Upper lobe of right lung (tissue), 1 donor: ENCODE results near the gene PKP3. TPM values are rescaled to one million over a fixed set of nuclear protein-coding genes. Genes with fewer than 3 reads are reported as not detected.
"Not testable (repeated sequence)": the region's sequence is repeated elsewhere in the genome, so short reads cannot be mapped to it uniquely, and the experiment has no call there.

Source experiments
- ATAC-seq: fragments of 200-7000 bp; cut with Tn5 transposase; one replicate; pipeline ENCODE4 v1.9.1; 2020; ENCODE audit warnings: mild to moderate bottlenecking, moderate library complexity
- DNase-seq: peaks from one replicate; pipeline ENCODE4 v3.0.0-alpha.2; 2020
- H3K27ac ChIP-seq: fragments of 200-600 bp; one replicate; pipeline ENCODE4 v1.8.0; 2022
- H3K27me3 ChIP-seq: fragments of 200-600 bp; one replicate; pipeline ENCODE4 v1.8.0; 2022; ENCODE audit warnings: mild to moderate bottlenecking
- H3K36me3 ChIP-seq: fragments of 200-600 bp; one replicate; pipeline ENCODE4 v1.8.0; 2022
- H3K4me1 ChIP-seq: fragments of 200-600 bp; one replicate; pipeline ENCODE4 v1.8.0; 2022
- H3K4me3 ChIP-seq: fragments of 200-600 bp; one replicate; pipeline ENCODE4 v1.8.0; 2022; ENCODE audit warnings: mild to moderate bottlenecking
- H3K9me3 ChIP-seq: fragments of 200-600 bp; one replicate; pipeline ENCODE4 v1.8.0; 2022
- intact Hi-C: fragments of 100-400 bp; cut with DNase I; formaldehyde crosslinking; loops from one replicate; pipeline ENCODE4 v1.11.0; 2022
- total RNA-seq: library from RNA; stranded (reverse); fragmentation: NEBNext Ultra II Directional; extraction: Animal tissue kit (Norgen Biotek cat#: 25700); gene quantifications from one replicate; pipeline ENCODE4 v1.2.1, GENCODE V29; 2021
- TF ChIP-seq, protein P1 (sequence below): fragments of 200-600 bp; IDR thresholded peaks from one replicate; pipeline ENCODE4 v1.8.0; 2022; ENCODE audit warnings: antibody characterized with exemption
- donor health status: DM: no; HTN: yes; CAD: no; lungs with severe emphysema.

PKP3 gene
- total RNA-seq, 1 donor from 2014 or later: 40.4 TPM

GRCh38 chr11:362642-363442 lies 31.2 kb upstream of the PKP3 start:
- no peak overlapping the region for H3K4me3 ChIP-seq
- H3K27me3 ChIP-seq: peaks cover 16% of the 10 kb centered on the region
- TF ChIP-seq, protein P1, sequence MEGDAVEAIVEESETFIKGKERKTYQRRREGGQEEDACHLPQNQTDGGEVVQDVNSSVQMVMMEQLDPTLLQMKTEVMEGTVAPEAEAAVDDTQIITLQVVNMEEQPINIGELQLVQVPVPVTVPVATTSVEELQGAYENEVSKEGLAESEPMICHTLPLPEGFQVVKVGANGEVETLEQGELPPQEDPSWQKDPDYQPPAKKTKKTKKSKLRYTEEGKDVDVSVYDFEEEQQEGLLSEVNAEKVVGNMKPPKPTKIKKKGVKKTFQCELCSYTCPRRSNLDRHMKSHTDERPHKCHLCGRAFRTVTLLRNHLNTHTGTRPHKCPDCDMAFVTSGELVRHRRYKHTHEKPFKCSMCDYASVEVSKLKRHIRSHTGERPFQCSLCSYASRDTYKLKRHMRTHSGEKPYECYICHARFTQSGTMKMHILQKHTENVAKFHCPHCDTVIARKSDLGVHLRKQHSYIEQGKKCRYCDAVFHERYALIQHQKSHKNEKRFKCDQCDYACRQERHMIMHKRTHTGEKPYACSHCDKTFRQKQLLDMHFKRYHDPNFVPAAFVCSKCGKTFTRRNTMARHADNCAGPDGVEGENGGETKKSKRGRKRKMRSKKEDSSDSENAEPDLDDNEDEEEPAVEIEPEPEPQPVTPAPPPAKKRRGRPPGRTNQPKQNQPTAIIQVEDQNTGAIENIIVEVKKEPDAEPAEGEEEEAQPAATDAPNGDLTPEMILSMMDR: no peak
- no peaks in the 10 kb centered on the region for H3K9me3 ChIP-seq
- no peak overlapping the region for H3K27ac ChIP-seq
- ATAC-seq: no peak
- intact Hi-C loops: no loop called here
- H3K36me3 ChIP-seq: no peaks in the 10 kb centered on the region
- peak; percentile 53 for DNase-seq
- H3K4me1 ChIP-seq: no peaks in the 10 kb centered on the region

DNA sequence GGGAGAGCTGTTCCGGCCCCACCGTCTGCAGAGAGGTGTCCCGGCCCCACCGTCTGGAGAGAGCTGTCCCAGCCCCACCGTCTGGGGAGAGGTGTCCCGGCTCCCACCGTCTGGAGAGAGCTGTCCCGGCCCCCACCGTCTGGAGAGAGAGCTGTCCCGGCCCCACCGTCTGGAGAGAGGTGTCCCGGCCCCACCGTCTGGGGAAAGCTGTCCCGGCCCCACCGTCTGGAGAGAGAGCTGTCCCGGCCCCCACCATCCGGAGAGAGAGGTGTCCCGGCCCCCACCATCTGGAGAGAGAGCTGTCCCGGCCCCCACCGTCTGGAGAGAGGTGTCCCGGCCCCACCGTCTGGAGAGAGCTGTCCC lies 30.6 kb upstream of the PKP3 start:
- DNase-seq: peak; percentile 52
- ATAC-seq, H3K4me1 ChIP-seq, H3K36me3 ChIP-seq, H3K9me3 ChIP-seq, H3K4me3 ChIP-seq, H3K27ac ChIP-seq, intact Hi-C loops: not testable (repeated sequence)
- peaks cover 22% of the 10 kb centered on the region for H3K27me3 ChIP-seq

GRCh38 chr11:363948-364761 lies 29.9 kb upstream of the PKP3 start:
- DNase-seq (peak; percentile 83), ATAC-seq (peak; percentile 80)
- intact Hi-C loops: no loop called here

DNA sequence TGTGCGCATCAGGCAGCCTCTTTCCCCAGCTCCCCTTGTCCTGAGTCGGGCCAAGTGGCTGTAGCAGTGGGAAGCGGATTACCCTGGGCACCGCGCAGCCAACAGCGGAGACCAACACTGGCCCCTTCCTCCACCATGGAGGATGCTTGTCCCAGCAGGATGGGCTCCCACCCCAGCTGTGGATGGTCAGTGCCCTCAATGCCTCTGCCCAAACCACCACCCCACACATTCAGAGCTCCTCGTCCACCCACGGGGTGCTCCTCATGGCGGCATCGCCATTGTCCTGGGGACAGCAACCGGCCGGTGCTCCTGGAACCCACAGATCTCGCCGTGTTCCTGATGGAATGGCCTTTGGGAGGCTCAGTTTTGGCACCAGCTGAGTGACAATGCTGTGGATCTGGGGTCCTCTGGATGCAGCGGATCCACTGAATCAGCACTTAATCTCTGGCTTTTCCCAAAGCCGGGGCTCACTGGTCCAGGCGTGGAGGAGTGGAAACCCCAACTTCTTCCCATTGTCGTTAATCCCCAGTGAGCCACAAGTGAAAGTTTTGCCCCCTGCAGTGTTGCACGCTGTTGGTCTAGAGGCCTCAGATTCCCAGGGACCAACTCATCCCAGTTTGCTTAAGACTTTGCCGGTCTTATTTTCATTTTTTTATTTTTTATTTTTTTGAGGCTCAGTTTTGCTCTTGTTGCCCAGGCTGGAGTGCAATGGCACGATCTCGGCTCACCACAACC lies 28.9 kb upstream of the PKP3 start:
- no peak overlapping the region for H3K4me3 ChIP-seq
- ATAC-seq (no peak), DNase-seq (peak; percentile 56)
- TF ChIP-seq, protein P1: no peak
- H3K27ac ChIP-seq: no peak overlapping the region
- peaks cover 29% of the 10 kb centered on the region for H3K27me3 ChIP-seq
- H3K4me1 ChIP-seq: peaks cover 9% of the 10 kb centered on the region
- no peaks in the 10 kb centered on the region for H3K9me3 ChIP-seq
- intact Hi-C loops: no loop called here
- no peaks in the 10 kb centered on the region for H3K36me3 ChIP-seq

More at GRCh38 chr11:363948-364761, 29.9 kb upstream of the PKP3 start:
- Histone ChIP-seq H3K4me3 (no peak overlapping the region), H3K27me3 (peaks cover 26% of the 10 kb centered on the region), H3K36me3 (no peaks in the 10 kb centered on the region), H3K4me1 (peaks cover 9% of the 10 kb centered on the region), H3K9me3 (no peaks in the 10 kb centered on the region), H3K27ac (no peak overlapping the region)
- TF ChIP-seq, protein P1: peak; percentile 46

DNA sequence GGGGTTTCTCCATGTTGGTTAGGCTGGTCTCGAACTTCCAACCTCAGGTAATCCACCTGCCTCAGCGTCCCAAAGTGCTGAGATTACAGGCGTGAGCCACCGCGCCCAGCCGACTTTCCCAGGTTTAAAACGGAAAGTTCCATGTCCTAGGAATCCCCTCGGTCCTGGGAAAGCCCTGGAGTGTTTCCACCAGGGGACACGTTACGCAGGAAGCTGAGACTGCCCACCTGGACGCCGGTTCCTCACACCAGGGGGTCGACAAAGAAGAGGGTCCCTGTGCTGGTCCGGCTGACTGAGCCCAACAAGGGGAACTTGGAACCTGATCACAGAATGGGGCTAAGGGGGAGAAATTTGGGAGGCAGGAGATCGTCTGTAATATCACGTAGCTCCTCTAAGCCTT lies 28.2 kb upstream of the PKP3 start:
- Histone ChIP-seq H3K27ac (no peak overlapping the region), H3K36me3 (no peaks in the 10 kb centered on the region), H3K4me3 (no peak overlapping the region), H3K27me3 (peaks cover 34% of the 10 kb centered on the region), H3K4me1 (peaks cover 9% of the 10 kb centered on the region), H3K9me3 (no peaks in the 10 kb centered on the region)
- ATAC-seq: no peak
- intact Hi-C loops: no loop called here
- TF ChIP-seq, protein P1: no peak
- DNase-seq: peak; percentile 27
